Measurements from ENCODE around the gene HOXA3.

The HOXA3 gene

GRCh38 chr7:27125986-27126394 is 26.4 kb downstream of the HOXA3 start:
- DNase-seq = no peak

GRCh38 chr7:27124902-27125689 is 27.3 kb downstream of the HOXA3 start:
- no peak for DNase-seq

- DNase-seq = no peak
Observed at GRCh38 chr7:27124096-27124901, 28.1 kb downstream of the HOXA3 start.

- no peak for DNase-seq
Observed at GRCh38 chr7:27123477-27124053, 28.8 kb downstream of the HOXA3 start.

- no peak for DNase-seq
Observed at GRCh38 chr7:27123007-27123476, 29.3 kb downstream of the HOXA3 start.

- no peak for DNase-seq
Observed at GRCh38 chr7:27122077-27122910, 30.1 kb downstream of the HOXA3 start.

- DNase-seq = no peak
Observed at GRCh38 chr7:27121684-27122076, 30.7 kb downstream of the HOXA3 start.

- DNase-seq = no peak
Observed at GRCh38 chr7:27119412-27119911, 32.9 kb downstream of the HOXA3 start.

GRCh38 chr7:27118580-27118979 is 33.8 kb downstream of the HOXA3 start:
- no peak for DNase-seq

- no peak for DNase-seq
Observed at GRCh38 chr7:27117887-27118491, 34.4 kb downstream of the HOXA3 start.

GRCh38 chr7:27116962-27117886 is 35.2 kb downstream of the HOXA3 start:
- no peak for DNase-seq

GRCh38 chr7:27116031-27116961 is 36.1 kb downstream of the HOXA3 start:
- no peak for DNase-seq

GRCh38 chr7:27115221-27116026 is 37.0 kb downstream of the HOXA3 start:
- DNase-seq = no peak

GRCh38 chr7:27114881-27115220 is 37.5 kb downstream of the HOXA3 start:
- DNase-seq = no peak

- DNase-seq = no peak
Observed at GRCh38 chr7:27113991-27114769, 38.2 kb downstream of the HOXA3 start.

- DNase-seq = no peak
Observed at GRCh38 chr7:27112955-27113949, 39.1 kb downstream of the HOXA3 start.

GRCh38 chr7:27112361-27112760 is 40.0 kb downstream of the HOXA3 start:
- DNase-seq = no peak
